ENCODE measurements around the gene NNT.
"Not testable (repeated sequence)": the region's sequence is repeated elsewhere in the genome, so short reads cannot be mapped to it uniquely, and the experiment has no call there.

The NNT gene

GRCh38 chr5:43702293-43702692, 99.3 kb downstream of the NNT start:
- TF ChIP-seq, protein P1, sequence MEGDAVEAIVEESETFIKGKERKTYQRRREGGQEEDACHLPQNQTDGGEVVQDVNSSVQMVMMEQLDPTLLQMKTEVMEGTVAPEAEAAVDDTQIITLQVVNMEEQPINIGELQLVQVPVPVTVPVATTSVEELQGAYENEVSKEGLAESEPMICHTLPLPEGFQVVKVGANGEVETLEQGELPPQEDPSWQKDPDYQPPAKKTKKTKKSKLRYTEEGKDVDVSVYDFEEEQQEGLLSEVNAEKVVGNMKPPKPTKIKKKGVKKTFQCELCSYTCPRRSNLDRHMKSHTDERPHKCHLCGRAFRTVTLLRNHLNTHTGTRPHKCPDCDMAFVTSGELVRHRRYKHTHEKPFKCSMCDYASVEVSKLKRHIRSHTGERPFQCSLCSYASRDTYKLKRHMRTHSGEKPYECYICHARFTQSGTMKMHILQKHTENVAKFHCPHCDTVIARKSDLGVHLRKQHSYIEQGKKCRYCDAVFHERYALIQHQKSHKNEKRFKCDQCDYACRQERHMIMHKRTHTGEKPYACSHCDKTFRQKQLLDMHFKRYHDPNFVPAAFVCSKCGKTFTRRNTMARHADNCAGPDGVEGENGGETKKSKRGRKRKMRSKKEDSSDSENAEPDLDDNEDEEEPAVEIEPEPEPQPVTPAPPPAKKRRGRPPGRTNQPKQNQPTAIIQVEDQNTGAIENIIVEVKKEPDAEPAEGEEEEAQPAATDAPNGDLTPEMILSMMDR (conservative IDR thresholded peaks at IDR 0.05; ENCODE audit: low read depth, low read length): no peak
- Histone ChIP-seq H3K79me2 (ENCODE audit: insufficient read depth, low read depth) (no peaks in the 10 kb centered on the region), H4K20me1 (ENCODE audit: insufficient read depth) (no peaks in the 10 kb centered on the region), H3K27ac (no peak overlapping the region), H3K4me2 (no peak overlapping the region), H3K36me3 (ENCODE audit: insufficient read depth) (peaks cover 7% of the 10 kb centered on the region; the same call in 1 of the 2 replicates), H3K4me3 (IDR thresholded peaks at IDR 0.05; ENCODE audit: insufficient read depth, low read depth, low read length) (no peak overlapping the region), H2AFZ (ENCODE audit: low read depth) (no peak overlapping the region), H3K4me1 (ENCODE audit: low read depth, poor library complexity, severe bottlenecking) (no peaks in the 10 kb centered on the region), H3K9ac (no peak overlapping the region), H3K27me3 (ENCODE audit: insufficient read depth, low read depth) (no peaks in the 10 kb centered on the region)

- Histone ChIP-seq H4K20me1 (ENCODE audit: insufficient read depth) (no peaks in the 10 kb centered on the region), H2AFZ (ENCODE audit: low read depth) (no peak overlapping the region), H3K9ac (no peak overlapping the region), H3K4me3 (IDR thresholded peaks at IDR 0.05; ENCODE audit: insufficient read depth, low read depth, low read length) (no peak overlapping the region), H3K27me3 (ENCODE audit: insufficient read depth, low read depth) (no peaks in the 10 kb centered on the region), H3K4me1 (ENCODE audit: low read depth, poor library complexity, severe bottlenecking) (no peaks in the 10 kb centered on the region), H3K79me2 (ENCODE audit: insufficient read depth, low read depth) (no peaks in the 10 kb centered on the region), H3K4me2 (no peak overlapping the region), H3K27ac (no peak overlapping the region), H3K36me3 (ENCODE audit: insufficient read depth) (peaks cover 7% of the 10 kb centered on the region; the same call in 1 of the 2 replicates)
- TF ChIP-seq, protein P1 (conservative IDR thresholded peaks at IDR 0.05; ENCODE audit: low read depth, low read length): no peak
Observed at GRCh38 chr5:43702815-43703214, 99.8 kb downstream of the NNT start.

DNA sequence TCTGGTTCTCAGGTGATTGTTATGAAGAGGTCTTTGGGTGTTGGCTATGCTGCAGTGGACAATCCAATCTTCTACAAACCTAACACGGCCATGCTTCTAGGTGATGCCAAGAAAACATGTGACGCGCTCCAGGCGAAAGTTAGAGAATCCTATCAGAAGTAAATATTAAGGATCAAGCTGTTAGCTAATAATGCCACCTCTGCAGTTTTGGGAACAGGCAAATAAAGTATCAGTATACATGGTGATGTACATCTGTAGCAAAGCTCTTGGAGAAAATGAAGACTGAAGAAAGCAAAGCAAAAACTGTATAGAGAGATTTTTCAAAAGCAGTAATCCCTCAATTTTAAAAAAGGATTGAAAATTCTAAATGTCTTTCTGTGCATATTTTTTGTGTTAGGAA, 101.3 kb downstream of the NNT start:
- no peaks in the 10 kb centered on the region for H4K20me1 ChIP-seq (ENCODE audit: insufficient read depth)
- no peaks in the 10 kb centered on the region for H3K27me3 ChIP-seq (ENCODE audit: insufficient read depth, low read depth)
- H3K79me2 ChIP-seq (ENCODE audit: insufficient read depth, low read depth): no peaks in the 10 kb centered on the region
- no peak overlapping the region for H3K4me3 ChIP-seq (IDR thresholded peaks at IDR 0.05; ENCODE audit: insufficient read depth, low read depth, low read length)
- no peak overlapping the region for H3K27ac ChIP-seq
- H3K36me3 ChIP-seq (ENCODE audit: insufficient read depth): peaks cover 7% of the 10 kb centered on the region; the same call in 1 of the 2 replicates
- H2AFZ ChIP-seq (ENCODE audit: low read depth): no peak overlapping the region
- TF ChIP-seq, protein P1 (conservative IDR thresholded peaks at IDR 0.05; ENCODE audit: low read depth, low read length): no peak
- H3K9ac ChIP-seq: no peak overlapping the region
- H3K4me2 ChIP-seq: no peak overlapping the region
- no peaks in the 10 kb centered on the region for H3K4me1 ChIP-seq (ENCODE audit: low read depth, poor library complexity, severe bottlenecking)

- not testable (repeated sequence) for H3K36me3 ChIP-seq (ENCODE audit: insufficient read depth); H3K4me2 ChIP-seq; H4K20me1 ChIP-seq (ENCODE audit: insufficient read depth); H3K9ac ChIP-seq; H3K4me1 ChIP-seq (ENCODE audit: low read depth, poor library complexity, severe bottlenecking); H3K4me3 ChIP-seq (IDR thresholded peaks at IDR 0.05; ENCODE audit: insufficient read depth, low read depth, low read length); H3K27ac ChIP-seq; H3K79me2 ChIP-seq (ENCODE audit: insufficient read depth, low read depth); H3K27me3 ChIP-seq (ENCODE audit: insufficient read depth, low read depth); H2AFZ ChIP-seq (ENCODE audit: low read depth)
Observed at GRCh38 chr5:43706576-43706975, 103.6 kb downstream of the NNT start.

DNA sequence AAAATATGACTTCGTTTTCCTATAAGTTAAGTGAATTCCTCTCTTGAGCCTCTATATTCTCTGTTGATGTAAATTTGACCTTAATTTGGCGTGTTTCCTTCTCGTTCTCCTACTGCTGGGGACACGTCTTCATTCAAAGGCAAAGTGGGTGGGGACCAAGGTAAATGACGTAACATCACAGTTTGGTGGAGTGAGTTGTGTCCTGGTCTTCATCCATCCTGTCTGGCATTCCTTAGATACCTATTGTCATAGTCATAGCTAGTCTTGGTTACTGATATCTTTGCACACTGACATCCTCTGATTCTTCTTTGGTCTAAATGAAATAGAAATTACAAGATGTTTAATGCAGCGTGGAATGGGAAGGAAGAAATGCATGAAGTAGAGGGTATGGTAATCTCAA, 108.5 kb downstream of the NNT start:
- H3K9ac ChIP-seq: no peak overlapping the region
- no peak overlapping the region for H3K27ac ChIP-seq
- no peaks in the 10 kb centered on the region for H3K79me2 ChIP-seq (ENCODE audit: insufficient read depth, low read depth)
- H3K4me1 ChIP-seq (ENCODE audit: low read depth, poor library complexity, severe bottlenecking): no peaks in the 10 kb centered on the region
- no peak overlapping the region for H2AFZ ChIP-seq (ENCODE audit: low read depth)
- H3K27me3 ChIP-seq (ENCODE audit: insufficient read depth, low read depth): no peaks in the 10 kb centered on the region
- TF ChIP-seq, protein P1 (conservative IDR thresholded peaks at IDR 0.05; ENCODE audit: low read depth, low read length): no peak
- no peaks in the 10 kb centered on the region for H4K20me1 ChIP-seq (ENCODE audit: insufficient read depth)
- no peaks in the 10 kb centered on the region for H3K36me3 ChIP-seq (ENCODE audit: insufficient read depth)
- H3K4me2 ChIP-seq: no peak overlapping the region
- H3K4me3 ChIP-seq (IDR thresholded peaks at IDR 0.05; ENCODE audit: insufficient read depth, low read depth, low read length): no peak overlapping the region
